Muscle of arm (tissue), 12 donors: ENCODE data around the gene RLBP1. TPM values are rescaled to one million over a fixed set of nuclear protein-coding genes. Genes with fewer than 3 reads are reported as not detected.
A peak's percentile ranks its signal among the peaks of the same experiment; 100 is the strongest.

Experiments used
- DNase-seq: peaks from one replicate; pipeline ENCODE4 v3.0.0-alpha.2; 2013
- polyA plus RNA-seq, 12 donors: library from polyadenylated mRNA; unstranded; fragments of 120-200 nt; gene quantifications; one replicate each; pipeline ENCODE4 v1.2.1, GENCODE V29; 2013; ENCODE audit not compliant: insufficient read length in 12 of 12

The RLBP1 gene
- polyA plus RNA-seq, 12 donors, result 0.08 to 0.38 (median 0.14) TPM; not detected in 6

GRCh38 chr15:89208256-89208655, 13.1 kb downstream of the RLBP1 start:
- no peak for DNase-seq

- peak; percentile 42 for DNase-seq
Measured at GRCh38 chr15:89206908-89207331, 14.5 kb downstream of the RLBP1 start.

DNA sequence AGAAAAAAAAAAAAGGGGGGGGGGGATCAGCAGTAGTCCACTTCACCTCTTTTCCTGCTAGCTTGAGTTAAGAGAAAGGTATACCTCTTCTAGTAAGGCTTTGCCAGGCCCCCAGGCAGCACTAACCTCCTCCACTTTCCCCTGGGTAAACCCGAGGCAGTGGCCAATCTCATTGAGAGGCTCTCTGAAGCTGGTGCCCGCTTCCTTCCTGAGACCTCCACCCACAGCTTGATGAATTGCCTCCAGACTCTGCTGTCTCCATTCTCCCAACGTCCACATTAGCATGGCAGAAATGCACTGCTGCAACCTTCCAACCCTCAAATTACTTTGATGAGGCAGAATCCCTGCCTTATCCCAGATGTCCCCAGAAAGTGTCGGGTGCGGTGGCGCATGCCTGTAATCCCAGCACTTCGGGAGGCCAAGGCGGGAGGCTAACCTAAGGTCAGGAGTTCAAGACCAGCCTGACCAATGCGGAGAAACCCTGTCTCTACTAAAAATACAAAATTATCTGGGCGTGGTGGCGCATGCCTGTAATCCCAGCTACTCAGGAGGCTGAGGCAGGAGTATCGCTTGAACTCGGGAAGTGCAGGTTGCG, 15.3 kb downstream of the RLBP1 start:
- no peak for DNase-seq

GRCh38 chr15:89203705-89204273, 17.6 kb downstream of the RLBP1 start:
- no peak for DNase-seq

GRCh38 chr15:89201465-89202005, 19.8 kb downstream of the RLBP1 start:
- DNase-seq, result no peak

- DNase-seq, result no peak
Measured at GRCh38 chr15:89200182-89200581, 21.2 kb downstream of the RLBP1 start.

DNA sequence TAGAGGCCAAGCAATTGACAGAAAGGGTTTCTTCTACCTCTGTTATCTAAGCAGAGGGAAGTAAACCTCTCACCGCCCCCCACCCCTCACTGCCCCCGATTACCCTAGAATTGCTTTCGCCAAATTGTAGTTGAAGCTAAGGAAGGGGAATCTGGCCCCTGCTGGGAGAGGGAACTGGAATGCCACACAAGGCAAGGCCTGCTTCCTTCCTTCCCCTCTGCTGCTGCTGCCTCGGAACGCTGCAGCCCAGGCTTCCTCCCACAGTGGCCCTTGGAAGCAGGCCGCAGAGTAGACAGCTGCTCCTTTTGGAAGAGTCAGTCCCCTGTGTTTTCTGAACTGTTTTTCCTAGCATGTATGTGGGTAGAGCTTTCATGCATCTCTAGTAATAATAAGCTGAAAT, 21.6 kb downstream of the RLBP1 start:
- no peak for DNase-seq

- no peak for DNase-seq
Measured at GRCh38 chr15:89198934-89199333, 22.4 kb downstream of the RLBP1 start.

DNA sequence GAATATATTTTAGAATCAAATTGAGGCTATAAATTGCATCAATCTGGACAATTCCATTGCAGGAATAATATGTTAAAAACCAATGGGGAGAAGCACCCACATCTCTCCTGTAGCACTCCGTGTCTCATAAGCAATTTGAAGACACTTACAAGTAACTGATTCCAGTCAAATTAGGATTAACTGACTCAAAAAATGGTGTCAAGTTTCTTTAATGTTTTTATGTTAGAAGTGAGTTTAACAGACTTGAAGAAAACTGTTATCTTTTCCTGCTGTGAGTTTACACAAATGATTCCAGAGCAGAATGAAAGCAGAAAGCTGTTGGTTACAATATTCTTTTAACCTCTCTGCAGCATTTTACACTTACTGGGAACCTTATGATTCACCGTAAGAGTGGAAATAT, 23.2 kb downstream of the RLBP1 start:
- DNase-seq, result no peak

DNA sequence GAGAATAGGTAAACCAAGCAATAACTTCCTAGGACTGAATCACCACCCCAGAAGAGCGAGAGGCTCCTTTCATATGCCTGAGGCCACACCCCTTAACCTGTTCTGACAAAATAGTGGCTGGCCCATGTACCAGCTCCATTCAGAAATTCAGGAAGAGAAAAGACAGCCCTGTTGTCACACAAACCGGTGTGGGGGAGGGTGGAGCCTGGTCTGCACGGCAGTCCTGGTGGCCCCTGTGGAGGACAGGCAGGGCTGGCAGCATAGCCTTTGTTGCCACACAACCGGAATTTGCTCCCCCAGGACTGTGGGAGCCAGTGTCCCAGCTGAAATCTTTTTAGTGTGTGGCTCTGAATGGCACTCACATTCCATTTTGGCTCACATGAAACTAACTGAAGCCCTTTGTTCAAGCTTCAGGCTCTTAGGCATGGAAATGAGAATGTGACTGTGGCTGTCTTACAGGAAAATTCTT, 23.8 kb downstream of the RLBP1 start:
- no peak for DNase-seq

DNA sequence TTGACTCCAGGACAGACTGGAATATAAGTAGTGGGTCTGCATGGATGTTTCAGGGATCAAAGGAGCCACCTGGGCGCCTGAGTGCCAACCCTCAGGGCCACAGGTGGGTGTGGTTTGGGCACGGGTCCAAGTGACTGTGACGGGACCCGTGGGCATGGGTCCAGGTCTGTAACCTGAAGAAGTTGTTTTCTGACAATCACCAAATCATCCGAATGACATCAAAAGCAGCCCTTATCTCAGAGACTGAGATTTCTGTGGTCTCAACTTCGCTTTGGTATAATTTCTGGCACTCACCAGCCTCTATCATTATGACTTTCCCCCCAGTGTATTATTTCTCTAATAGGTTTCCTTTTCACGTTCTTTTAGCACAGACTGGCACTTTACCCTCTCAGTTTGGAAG, 24.4 kb downstream of the RLBP1 start:
- no peak for DNase-seq

- DNase-seq, result no peak
Measured at GRCh38 chr15:89196241-89196640, 25.1 kb downstream of the RLBP1 start.

DNA sequence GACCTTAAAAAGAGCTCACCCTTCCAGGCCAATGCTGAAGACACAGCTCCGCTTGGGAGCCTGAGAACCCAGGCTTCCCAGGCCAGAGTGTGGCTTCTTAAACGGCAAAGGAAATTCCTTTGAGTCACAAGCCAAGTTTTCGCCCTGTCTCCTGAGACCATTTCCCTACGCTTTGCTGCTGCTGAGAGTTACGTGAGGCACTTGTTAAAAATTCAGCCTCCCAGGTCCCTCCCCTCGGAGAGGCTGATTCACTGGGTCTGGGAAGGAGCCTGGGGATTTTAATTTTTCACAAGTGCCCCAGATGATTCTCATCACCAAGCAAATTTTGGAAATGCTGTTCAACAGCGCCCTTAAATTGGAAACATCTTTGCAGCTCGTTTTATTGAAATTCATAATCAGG, 25.5 kb downstream of the RLBP1 start:
- no peak for DNase-seq

GRCh38 chr15:89194608-89195007, 26.8 kb downstream of the RLBP1 start:
- DNase-seq, result no peak

DNA sequence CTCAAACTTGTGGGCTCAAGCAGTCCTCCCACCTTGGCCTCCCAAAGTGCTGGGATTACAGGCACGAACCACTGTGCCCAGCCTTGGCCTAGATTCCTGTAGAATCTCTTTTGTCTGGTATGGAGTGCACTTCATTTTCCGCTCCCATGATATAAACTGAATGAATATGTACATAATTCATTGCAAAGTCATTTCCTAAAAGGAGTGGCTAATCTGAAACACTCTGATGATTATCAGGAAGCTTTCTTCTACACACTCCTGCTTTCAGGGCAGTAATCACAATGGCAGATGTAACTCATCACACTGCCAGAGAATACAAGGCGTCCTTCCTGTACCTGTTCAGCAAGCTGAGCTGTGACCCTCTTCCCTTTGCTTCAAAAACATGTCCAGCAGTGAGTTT, 28.6 kb downstream of the RLBP1 start:
- DNase-seq, result no peak

- no peak for DNase-seq
Measured at GRCh38 chr15:89192136-89192535, 29.2 kb downstream of the RLBP1 start.

- no peak for DNase-seq
Measured at GRCh38 chr15:89187986-89188514, 33.3 kb downstream of the RLBP1 start.

- no peak for DNase-seq
Measured at GRCh38 chr15:89187301-89187985, 33.9 kb downstream of the RLBP1 start.

DNA sequence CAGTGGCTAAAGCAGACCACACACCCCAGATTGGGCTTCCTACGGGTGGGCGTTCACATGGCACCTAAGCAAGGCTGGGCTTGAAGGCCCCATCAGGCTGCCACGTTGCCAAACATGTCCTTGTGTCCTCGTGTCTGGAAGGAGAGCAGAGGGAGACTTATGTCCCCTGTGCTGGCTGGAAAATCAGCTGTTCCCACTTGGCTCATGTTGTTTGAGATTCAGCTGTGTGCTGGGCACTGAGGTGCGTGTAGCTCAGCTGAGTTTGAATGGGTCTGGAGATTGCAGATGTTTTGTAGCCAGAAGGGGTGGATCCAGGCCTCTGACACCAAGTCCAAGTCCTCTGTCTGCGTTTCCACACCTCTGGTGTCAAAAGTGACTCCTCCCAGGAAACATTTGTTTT, 34.6 kb downstream of the RLBP1 start:
- DNase-seq, result no peak

- no peak for DNase-seq
Measured at GRCh38 chr15:89184886-89185526, 36.4 kb downstream of the RLBP1 start.

DNA sequence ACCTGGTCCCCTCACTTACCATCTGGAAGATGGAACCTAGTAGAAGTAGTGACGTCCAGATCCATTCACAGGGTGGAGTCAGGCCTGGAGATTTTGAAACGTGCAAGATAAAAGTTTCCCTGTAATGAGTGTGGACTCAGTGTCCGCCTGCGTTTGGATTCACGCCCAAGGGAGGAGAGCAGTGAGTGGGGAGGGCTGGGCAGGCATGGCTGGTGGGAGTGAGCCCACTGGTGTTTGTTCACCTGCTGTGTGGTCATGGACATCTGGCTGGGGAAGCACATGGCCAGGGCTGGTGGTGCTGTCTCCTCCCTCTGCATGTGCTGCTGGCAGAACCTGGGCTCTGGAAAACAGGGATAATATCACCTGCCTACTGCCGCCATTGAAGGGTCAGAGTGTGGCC, 37.0 kb downstream of the RLBP1 start:
- DNase-seq, result no peak
